NCI-H446 (cell line): ENCODE measurements around the gene RPL23.
A peak's percentile ranks its signal among the peaks of the same experiment; 100 is the strongest.

Experiments
- DNase-seq, 2 experiments: peaks; one replicate each; lab custom pipeline; 2025; lab: John Stamatoyannopoulos, UW

Gene RPL23

DNA sequence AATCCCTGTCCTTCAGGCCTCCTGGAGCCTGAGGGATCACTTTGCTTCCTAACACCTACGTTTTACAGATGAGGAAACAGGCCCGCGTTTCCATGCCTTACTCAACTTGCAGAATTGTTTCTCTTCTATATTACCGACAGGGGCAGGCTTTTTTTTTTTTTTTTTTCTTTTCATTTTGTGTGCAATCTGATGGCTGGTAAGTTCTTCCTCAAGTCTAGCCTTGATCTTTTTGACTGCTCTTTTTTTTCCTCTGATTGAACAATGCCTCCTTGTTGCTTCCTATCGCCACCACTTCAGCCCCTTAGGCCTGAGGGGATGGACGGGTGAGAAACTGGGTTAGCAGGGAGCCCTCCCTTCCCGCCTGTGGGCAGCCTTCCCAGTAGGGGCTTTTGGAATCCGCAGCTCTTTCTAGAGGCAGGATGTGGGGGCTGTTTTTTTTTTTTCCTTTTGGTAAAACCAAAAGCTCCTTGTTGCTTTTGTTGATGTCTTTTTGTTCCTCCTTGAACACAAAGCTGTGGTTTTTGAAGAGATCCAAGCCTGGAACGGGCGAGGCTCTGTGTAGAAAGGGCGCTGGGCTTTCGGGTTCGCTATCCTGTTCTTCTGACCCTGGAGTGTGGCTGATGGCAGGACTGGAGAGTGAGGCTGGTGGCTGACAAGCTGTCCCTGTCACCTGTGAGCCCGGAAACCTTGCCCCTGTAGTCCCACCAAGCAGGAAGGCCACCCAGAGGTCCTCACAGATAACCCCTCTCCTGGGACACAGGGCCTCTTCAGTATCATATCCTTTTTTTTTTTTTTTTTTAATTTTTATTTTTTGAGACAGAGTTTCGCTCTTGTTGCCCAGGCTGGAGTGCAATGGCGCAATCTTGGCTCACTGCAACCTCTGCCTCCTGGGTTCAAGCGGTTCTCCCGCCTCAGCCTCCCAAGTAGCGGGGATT is 30.3 kb upstream of the RPL23 start:
- DNase-seq = no peak

DNA sequence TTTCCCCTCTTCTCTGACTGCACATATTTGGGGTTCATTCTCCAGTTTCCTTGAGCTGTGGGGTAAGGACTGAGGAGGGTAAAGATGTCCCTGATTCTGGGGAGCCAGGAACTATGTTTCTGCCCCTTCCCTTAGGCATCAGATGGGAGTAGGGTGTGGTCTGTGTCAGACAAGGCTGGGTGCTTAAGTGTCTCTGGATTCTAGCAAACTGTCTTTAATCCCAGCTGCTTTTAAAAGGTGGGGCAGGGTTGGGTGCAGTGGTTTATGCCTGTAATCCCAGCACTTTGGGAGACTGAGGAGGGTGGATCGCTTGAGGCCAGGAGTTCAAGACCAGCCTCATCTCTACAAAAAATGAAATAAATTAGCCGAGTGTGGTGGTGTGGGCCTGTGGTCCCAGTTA is 29.3 kb upstream of the RPL23 start:
- DNase-seq = no peak

DNA sequence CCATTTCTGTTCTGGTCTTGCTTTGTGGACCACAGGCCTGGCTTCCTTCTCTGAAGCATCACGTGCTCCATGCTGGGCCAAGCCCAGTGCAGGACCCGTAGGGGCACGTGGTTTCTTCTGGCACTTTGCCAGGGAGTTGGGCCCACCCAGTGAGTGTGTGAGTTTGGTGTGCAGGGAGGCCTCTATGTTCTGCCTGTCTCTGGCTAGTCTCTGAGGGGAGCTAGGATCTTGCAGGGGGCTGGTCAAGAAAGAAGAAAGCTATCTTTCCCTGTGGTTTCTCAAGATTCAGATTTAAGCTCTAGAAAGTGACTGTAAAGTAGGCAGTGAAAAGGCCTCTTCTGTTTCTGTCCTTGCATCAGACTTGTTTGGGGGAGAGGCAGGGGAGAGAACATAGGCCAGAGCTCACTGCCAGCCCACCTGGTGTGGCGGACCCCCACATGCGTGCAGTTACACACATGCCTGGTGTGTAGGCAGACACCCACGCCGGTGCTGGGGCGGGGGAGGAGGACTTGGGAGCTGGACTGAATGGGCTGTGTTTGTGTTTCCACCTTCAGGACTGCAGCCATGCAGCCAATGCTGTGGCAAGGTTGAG is 28.2 kb upstream of the RPL23 start:
- DNase-seq = no peak

DNA sequence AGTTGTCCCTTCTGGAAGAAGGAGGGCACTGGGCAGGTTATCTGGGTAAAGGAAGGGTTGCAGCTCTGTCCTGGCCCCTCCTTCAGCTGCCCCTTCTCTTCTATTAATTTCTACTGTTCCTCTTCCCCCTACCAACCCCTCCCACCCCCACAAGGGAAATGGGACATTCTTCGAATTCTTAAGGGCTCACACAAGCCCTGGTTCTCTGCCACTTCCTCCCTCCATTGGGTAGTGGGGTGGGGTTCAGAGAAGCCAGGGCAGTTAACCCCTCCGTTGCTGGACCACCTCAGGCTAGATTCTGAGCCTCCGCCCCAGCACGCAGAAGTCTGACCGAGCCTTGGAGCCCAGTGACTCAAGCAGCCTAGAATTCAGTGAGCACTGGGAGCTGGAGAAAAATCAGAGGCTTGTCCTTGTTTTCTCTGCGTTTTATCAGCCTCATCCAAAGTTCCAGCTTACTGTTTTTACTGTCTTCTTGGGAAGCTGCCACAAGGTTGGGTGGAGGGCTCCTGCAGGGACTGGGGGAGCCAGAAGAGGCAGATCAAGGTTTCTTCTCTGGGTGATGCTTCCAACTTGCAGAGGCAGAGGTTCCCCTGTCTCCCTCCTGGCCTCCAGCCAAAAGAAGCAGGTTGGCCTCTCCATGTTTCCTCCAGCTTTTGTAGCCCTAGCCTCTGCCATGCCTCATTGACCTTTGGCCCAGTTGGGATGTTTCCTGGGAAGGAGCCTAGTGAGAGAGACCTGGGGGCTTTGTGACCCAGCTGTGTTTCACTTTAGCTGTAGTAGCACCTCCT is 26.6 kb upstream of the RPL23 start:
- DNase-seq = peak in 1 of 2 experiments; percentile 50

DNA sequence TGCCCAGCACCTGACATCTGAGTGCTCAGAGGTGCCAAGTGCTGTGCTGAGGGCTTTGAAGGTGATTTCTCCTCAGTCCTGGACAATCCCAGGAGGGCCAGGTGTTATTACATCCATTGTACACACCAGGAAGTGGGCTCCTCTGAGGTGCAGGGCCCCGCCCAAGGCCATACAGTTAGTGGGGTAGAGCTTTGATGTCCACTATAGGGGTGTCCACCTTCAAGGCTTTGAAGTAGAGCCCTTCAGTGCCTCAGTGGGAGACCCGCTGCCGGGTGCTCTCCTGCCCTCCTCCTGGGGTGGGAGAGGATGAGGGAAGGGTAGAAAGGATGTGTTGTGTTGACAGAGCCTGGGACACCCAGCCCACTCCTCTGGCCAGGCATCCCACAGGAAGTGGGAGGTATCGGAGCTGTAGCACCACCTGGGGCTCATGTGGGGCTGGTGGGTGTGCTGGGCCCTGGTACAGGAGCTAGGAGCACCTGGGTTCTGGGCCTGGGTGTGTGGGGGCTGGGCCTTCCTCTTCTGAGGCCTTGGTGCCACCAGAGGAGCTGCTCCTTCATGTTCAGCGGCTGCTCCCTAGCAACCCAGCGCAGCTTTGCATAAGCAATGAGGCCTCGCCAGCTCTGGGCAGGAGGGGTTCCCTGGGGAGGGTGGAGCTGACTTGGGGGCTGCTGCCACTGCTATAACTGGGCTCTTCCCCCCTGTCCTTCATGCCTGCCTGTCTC is 23.8 kb upstream of the RPL23 start:
- no peak for DNase-seq

DNA sequence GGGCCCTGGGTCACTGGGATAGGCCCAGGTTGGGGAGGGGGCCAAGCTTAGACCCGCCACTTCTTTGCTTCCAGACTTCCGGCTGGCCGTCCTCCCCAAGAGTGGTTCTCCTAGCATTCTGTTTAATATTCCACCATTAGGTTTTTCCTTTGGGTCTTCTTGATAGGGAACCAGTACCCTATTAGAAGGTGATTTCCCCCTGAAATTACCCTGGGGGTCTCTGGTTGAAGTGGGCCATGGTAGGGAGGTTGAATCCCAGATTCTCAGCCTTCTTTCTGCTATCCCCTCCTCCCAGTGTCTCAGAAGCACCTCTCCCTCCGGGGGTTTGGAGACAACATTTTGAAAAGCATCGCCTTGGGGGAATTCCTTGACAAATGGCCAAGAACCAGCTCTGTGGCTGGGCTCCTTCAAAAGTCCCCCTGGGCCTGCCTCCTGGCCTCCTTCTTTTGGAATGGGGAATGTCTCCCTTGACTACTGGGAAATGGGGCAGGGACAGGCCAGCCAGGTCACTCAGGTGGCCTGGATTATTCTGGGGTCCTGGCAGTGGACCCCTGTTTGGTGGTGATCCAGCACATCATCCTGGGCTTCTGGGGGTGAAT is 22.1 kb upstream of the RPL23 start:
- DNase-seq = no peak

DNA sequence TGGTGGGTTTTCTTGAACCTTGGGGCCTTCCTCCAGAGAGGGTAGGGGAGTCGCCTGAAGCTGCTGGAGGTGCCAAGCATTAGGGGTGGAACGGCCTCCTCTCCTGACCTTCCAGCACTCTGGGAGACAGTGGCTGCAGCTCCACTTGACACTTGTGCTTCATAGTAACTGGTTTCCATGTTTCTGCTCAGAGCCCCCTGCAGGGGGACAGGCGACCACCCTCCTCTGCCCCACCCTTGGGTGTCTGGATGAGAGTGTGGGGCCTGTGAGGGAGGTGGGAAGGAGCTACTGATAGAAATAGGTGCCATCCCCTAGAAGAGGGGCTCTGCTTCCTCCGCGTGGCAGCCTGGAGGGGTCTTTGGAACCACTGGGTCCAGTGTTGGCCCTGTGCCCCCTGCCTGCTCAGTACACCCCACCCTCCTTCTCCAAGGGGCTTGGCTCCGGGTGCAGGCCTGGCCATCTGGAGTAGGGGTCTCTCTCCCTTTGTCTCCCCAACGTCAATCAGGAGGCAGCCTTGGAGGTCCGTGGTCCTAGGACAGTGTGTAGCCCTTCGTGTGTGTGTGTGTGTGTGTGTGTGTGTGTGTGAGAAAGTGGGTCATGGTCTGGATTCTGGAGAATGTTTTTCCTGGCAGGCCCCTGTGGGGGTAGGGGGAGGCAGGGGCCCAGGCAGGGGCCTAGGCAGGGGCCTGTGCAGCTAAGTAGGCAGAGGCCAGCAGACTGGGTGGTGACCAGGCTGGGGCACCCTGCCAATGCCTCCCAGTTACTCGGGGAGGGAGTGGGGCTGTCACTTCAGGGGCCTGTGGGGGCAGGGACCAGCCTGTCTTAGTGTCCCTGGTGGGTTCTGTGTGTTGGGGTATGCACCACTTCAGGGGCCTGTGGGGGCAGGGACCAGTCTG is 21.2 kb upstream of the RPL23 start:
- DNase-seq = no peak

DNA sequence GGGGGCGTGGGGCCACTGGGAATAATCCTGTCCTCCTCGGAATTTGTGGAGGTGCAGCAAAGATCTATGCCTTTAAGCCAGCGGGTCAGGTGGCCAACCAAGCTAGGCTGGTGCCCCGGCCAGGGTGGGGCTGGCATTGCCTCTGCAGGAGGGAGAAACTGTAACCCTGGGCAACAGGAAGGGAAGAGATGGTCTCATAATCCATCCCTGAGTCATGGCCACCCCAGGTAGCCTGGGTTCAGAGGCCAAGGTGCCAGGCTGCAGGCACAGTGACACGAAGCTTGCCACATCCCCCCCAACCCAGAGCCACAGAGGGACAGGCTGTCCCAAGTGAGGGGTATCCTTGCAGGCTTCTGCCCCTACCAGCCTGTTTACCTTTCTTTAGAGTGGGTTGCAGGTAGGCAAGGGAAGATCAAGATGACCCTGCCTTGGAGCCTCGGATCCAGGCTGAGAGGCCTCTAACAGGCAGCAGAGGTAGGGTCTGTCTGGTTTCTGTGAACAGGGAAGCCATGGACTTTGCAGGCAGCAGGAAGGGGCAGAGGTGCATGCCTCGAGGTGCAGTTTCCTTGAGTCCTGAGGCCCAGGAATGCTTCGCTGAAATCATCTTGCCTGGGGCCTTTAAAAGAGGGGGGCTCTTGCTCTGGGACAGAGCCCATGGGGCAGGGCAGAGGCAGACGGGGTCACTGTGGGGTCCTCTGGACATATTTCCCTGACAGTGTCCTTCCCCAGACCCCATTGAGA is 20.3 kb upstream of the RPL23 start:
- DNase-seq = no peak

DNA sequence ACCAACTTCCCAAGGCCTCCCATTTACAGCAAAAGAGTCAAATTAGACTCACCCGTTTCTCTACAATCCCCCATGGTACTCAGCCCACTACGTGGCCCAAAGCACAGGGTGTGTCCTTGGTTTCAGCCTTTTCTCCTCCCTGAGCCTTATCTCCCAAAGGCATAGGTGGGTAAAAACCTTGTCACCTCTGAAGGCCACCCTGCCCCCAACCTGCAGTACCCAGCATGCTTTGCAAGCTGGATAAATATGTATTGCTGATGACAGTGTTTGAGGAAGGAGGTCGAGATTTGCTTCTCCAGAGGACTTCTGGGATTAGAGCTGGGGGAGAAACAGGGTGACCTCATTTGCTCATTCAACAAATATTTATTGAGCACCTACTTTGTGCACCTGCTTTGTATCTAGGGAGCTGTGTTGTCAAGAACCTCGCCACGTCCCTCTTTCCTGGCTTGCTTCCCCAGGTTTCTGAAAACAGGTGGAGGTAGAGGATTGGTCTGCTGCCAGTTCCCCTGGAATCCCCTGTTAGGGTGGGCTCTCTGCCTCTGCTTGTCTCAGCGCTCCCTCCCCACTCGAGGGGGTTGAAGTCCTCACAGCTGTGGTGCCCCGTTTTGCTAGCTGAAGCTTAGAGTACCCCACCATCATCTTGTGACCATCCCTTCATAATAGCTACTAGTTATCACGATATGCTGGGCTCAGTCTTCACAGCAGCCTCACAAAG is 19.3 kb upstream of the RPL23 start:
- no peak for DNase-seq

DNA sequence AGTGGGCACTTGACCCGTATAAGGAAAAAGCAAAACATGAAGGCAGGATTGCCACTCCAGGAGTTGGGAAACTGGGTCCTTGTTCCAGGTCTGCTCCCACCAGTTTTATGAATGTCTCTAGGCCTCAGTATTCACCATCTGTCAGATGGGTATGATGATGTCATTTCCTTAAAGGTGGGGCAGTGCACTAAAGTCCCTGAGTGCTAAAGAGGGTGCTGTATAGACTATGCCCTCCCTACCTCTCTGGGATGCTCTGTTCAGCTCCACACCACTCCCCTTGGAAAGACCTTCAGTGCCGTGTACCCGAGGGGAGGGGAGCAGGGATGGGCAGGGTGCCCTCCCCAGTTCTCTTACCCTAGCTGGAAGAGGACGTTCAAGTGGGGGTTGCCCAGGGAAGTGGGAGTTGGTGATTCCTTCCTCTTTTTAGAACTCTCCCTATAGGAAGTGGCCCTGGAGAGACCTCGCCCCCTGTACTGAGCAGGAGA is 18.5 kb upstream of the RPL23 start:
- no peak for DNase-seq

DNA sequence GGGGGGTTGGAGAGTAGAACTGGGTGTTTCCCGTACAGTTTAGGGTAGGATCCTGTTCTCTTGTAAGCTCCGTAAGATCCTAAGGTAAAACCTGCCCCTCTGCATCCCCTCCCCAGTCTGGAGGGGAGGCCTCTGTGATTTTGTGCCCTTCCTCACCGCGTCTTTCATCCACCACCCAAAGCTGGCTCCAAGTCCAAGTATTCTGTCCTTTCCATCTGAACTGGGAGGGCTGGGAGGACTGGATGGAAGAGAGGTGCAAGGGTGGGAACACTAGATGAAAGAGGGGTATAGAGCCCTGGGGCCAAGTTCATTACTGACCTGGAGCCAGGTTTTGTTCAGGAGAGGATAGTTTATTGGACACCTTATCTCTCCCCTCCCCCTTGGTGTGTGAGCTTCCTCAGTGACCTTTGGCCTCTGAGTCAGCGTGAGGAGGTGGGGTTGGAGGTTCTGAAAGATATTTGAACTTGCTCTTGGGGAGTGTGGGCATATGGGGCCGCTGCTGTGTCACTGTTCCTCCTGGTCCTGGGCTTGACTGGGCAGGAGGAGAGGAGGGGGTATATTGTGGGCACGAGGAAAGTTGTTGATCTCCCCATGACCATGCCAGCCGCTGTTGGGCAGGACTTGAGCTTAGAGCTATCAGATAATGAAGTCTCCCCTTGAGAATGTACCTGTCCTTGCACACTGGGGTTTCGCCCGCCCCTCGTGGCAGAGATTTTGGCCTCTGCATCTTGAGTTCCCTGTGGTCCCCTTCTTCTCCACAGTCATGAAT is 17.9 kb upstream of the RPL23 start:
- DNase-seq = no peak

DNA sequence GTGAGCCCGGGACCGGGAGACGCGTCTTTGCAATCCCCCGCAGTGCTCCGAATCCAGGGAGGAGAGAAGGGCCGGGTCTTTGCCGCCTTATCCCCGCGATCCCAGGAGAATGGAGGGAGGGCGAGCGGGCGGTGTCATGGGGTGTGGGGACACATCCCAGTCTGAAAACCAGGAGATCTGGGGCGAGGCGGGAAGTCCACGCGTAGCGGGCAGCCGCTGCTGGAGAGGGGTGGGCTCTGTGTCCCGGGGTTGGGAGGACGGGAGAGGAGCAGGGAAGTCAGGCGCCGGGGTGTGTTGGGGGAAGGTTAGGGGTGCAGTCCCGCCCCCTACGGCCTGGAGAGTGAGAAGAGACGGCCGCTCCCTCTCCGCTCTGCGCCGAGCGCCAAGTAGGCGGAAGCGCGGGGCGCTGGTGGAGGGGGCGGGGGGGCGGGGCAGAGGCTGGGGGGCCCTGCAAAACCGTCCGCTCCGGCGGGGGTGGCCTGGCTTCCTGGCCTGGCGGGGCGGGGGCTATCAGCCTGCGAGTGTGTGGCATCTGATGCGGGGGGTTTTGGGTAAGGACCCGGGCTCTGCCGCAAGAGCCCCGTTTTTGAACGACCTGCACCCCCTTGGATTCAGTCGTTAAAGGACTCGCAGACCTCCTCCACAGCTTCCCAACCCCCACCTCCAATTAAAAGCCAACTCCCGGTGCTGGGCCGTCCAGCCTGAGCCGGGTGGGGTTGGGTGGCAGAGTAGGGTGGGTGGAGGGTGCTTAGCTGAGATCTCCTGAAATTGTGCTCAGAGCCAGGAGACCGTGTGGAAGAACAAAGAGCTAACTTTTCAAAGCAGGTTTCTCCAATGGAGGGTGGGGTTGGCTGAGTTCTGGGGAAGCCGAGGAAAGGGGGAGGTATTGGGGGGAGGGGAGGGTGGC is 17.0 kb upstream of the RPL23 start:
- DNase-seq = peak in 1 of 2 experiments; percentile 26

DNA sequence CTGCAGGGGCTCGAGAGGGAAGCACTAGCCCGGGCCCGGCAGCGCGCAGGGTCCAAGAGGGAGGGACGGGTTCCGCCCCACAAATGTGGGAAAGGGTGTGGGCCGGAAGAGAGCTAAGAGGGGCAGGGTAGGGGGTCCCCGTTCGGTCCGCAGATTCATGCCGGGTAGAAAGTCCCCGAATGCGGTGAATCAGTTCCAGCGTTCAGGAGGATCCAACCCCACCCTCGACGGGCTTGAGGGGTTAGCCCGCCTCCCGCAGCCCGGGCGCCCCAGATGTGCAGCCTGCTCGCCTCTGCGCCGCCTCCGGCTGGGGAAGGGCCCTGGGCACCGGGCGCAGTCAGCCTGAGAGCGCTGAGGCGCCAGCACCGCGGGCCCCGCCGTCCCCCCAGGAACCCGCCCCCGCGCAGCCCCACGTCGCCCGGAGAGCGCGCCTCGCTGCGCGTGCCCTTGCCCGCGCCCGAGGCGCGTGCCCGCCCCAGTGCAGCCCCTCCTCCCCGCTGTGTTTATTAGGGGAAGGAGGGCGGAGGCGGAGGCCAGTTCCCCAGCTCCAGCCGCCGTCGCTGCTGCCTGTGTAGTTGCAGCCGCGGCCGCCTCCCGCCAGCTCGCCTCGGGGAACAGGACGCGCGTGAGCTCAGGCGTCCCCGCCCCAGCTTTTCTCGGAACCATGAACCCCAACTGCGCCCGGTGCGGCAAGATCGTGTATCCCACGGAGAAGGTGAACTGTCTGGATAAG is 16.2 kb upstream of the RPL23 start, which contains the start of gene LASP1:
LASP1 (plus strand) TSS at position 533 of the 733 bp plus-strand sequence; CDS start at position 665, 132 bp downstream.
- peak; percentile 68 to 89 for DNase-seq

DNA sequence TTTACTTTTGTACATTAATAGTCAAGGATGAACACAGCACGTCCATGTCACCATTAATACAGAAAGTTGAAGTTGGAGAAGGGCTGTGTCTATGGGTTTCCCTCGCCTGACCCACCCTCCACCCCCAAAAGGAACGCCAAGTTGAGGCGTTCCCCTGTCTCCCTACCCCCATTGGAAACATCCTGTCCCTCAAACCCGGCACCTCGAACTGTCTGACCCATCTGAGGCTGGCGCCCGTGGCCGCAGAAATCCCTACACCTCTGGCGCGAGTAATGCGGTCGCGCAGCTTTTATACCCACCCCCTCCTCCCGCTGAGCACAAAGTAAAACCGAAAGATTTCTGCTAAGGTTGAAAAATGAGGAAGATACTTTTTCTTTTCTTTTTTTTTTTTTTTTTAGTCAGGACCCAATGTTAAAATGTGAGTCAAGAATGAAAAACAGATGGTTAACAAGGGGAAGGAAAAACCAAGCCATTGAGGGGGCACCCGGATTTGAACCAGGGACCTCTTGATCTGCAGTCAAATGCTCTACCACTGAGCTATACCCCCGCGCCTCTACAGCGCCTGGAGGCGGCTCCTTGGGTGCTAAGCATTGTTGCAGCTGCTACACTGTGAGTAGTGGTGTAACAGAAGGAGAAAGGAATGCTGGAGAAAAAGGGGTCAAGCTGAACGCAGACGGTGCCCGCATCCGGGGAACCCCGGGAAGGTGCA is 15.4 kb upstream of the RPL23 start:
- DNase-seq = peak; percentile 47 to 82

DNA sequence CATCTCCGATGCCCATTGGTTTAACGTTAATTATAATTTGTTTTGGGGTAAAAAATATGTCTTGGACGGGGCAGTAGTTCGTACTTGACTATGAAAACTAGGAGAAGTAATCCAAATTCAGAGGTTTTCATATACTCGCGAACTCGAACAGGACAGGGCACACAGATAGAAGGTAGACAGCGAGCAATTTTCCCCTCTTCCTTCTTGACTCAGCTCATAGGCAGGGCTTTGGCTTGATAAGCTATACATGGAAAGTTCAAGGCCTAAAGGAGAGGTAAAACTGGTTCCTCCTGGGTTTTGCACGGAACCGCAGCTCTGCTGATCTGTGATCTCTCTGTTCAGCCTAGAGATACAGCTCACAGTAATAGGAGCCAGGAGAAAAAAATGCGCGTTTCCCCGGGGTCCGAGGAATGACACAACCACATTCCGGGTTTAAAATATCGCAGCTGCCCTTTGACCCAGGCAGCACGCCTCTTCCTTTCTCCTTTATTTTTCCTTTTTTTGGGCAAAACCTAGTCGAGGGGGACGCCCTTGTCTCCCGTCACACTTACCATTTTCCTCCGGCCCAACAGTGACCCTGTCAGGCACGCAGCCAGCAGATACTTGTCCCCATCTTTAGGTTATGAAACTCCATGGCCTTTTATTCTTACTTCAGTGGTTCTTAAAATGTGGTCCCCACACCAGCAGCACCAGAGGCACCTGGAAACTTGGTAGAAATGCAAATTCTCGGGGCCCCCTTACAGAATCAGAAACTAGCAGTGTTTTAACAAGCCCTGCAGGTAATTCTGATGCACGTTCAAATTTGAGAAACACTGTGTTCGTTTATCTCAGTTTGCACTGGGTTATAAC is 14.7 kb upstream of the RPL23 start:
- no peak for DNase-seq
